RPMI8226 (cell line): ENCODE results near the gene CFHR5.
"Not testable (repeated sequence)": the region's sequence is repeated elsewhere in the genome, so short reads cannot be mapped to it uniquely, and the experiment has no call there.

Experiments used
- DNase-seq: peaks from one replicate; pipeline ENCODE4 v3.0.0-alpha.2; 2015

The CFHR5 gene

DNA sequence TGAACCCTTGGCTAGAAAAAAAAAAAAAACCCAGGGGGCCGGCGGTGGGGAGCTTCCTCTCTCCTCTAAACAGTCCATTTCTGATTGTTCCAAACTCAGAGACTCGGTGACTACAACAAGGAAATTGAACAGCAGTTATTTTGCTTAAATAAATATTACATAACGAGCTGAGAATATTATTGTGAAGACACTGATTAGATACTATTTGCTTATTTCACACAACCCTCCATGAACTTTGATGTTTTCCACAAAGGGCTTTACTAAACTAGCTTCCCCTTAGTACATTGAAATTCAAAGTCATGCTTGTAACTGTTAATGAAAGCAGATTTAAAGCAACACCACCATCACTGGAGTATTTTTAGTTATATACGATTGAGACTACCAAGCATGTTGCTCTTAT is at the start of gene CFHR5:
TSS of gene CFHR5 (plus strand) at position 279 of the 400 bp plus-strand sequence. CDS start at position 388, 109 bp downstream.
- DNase-seq, result no peak

DNA sequence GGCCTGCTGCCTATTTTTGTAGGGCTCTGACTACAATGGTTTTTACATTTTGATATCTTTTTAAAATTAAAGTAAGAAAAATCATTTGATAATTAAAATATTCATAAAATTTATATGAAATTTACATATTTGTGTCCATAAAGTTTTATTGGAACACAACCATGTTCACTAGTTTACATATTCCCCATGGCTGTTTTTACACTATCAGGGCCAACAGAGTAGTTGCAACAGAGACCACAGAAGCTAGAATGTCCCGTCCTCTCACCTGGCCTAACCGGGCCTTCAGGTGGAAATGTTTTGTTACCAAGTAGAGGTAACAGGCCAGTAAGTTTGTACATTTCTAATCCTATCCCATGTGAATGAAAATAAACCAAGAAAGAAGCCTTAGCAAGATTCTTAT is 44.5 kb upstream of the CFHR5 start:
- peak; percentile 25 for DNase-seq

DNA sequence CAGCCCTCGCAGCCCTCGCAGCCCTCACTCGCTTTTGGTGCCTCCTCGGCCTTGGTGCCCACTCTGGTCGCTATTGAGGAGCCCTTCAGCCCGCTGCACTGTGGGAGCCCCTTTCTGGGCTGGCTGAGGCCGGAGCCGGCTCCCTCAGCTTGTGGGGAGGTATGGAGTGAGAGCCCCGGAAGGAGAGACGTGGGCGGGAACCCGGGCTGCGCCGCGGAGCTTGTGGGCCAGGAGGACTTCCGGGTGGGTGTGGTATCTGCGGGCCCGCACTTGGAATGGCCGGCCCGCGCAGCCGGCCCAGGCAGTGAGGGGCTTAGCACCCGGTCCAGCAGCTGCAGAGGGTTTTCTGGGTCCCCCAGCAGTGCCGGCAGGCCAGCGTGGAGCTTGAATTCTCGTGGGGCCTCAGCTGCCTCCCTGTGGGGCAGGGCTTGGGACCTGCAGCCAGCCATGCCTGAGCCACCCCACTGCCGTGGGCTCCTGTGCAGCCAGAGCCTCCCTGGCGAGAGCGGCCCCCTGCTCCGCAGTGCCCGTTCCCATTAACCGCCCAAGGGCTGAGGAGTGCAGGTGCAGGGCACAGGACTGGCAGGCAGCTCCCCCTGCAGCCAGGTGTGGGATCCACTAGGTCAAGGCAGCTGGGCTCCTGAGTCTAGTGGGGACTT is 43.7 kb upstream of the CFHR5 start:
- DNase-seq, result peak; percentile 87

DNA sequence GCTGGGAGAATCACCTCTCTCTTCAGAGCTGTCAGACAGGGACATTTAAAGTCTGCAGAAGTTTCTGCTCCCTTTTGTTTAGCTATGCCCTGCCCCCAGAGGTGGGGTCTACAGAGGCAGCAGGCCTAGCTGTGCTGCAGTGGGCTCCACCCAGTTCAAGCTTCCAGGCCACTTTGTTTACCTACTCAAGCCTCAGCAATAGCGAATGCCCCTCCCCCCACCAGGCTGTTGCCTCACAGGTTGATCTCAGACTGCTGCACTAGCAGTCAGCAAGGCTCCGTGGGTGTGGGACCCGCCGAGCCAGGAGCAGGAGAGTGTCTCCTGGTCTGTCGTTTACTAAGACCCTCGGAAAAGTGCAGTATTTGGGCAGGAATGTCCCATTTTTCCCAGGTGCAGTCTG is 35.9 kb upstream of the CFHR5 start:
- DNase-seq, result peak; percentile 15

DNA sequence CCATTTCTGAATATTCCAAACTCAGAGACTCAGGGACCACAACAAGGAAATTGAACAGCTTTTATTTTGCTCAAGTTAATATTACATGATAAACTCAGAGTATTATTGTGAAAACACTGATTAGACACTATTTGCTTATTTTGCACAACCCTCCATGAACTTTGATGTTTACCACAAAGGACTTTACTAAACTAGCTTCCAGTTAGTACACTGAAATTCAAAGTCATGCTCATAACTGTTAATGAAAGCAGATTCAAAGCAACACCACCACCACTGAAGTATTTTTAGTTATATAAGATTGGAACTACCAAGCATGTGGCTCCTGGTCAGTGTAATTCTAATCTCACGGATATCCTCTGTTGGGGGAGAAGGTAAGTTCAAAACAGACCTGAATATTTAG is 33.8 kb upstream of the CFHR5 start, which contains the start of gene CFHR2:
TSS of gene CFHR2 (plus strand) at position 171 of the 400 bp plus-strand sequence. CDS start at position 314, 143 bp downstream.
- DNase-seq, result not testable (repeated sequence)

DNA sequence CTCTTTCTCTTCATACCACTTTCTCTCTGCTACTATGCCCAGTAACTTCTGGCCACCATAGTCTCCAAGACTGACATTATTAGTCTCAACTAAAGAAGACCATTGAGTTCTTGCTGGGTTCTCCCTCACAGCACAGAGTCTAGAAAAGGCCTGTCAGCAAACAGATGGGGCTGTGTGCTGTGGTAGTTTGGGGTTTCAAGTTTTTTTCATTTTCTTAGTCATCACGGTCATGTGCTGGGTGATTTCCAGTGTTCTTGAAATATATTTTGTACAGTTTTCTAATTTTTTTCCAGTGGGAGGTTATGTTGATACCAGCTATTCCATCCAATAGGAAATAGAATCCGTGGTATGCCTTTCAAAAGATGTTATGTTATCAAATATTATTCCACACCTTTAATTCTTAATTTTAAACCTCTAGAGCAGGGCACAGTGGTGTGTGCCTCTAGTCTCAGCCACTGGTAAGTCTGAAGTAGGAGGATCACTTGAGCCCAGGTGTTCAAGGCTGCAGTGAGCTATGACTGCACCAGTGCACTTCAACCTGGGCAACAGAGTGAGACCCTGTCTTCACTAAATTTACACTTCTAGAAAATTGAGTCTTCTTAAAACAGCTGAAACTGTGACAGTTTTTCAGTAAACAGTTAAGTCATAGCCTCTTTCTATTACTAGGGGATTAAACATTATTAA is 25.5 kb upstream of the CFHR5 start:
- no peak for DNase-seq

DNA sequence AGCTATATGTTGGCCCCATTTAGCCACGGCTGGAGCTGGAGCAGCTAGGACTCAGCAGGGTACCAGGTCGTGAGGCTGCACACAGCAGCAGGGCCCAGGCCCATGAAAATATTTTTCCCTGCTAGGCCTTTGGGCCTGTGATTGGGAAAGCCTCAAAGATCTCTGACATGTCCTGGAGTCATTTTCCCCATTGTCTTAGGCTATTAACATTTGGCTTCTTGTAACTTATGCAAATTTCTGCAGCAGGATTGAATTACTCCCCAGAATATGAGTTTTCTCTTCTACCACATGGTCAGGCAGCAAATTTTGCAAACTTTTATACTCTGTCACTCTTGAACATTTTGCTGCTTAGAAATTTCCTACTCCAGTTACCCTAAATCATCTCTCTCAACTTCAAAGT is 22.6 kb upstream of the CFHR5 start:
- DNase-seq, result no peak

DNA sequence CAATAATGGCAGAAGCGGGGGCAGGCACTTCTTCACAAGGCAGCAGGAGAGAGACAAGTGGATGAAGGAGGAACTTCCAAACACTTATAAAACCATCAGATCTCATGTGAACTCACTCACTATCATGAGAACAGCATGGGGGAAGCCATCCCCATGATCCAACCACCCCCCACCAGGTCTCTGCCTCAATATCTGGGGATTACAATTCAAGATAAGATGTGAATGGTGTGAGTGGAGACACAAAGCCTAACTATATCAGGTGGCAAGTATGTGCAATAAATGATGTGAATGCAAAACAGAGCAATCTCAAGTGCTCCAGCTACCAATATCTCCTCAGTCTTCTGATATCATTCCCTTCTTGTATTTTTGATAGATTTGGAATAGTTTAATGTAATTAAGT is 21.4 kb upstream of the CFHR5 start:
- no peak for DNase-seq

DNA sequence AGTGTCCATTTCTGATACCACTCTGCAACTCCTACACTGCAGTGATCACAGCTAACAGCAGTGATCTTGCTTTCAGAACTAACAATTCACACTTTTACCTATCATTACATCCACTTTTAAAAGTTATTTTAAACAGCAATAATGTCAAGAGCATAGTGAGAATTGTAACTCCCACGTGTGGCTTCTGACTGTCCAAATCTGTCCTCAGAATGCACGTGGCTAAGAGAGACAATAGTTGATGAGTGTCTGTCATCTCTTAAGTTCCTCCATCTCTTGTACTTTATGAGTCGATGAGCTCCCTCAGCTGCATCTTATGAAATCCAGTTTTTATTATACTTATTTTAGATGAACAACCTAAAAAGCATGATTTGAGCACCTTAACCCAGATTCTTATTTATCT is 16.5 kb upstream of the CFHR5 start:
- no peak for DNase-seq

DNA sequence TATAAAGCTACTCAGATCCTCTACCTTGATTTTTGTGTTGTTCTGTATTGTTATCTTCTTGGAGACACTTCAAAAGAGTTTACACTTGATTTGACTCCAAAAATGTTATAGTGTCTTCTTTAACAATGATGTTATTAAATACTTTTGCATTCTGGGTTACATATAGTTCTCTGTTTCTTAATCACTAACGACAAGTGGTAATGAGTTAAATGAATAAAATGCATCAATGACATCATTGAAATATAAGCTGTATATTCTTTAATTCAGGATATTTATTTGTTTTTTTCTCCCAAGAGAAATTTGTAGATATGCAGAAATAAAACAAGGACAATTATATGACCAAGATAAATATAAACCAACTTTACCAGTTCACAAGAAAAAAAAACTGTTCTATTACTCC is 7.2 kb upstream of the CFHR5 start:
- DNase-seq, result no peak

DNA sequence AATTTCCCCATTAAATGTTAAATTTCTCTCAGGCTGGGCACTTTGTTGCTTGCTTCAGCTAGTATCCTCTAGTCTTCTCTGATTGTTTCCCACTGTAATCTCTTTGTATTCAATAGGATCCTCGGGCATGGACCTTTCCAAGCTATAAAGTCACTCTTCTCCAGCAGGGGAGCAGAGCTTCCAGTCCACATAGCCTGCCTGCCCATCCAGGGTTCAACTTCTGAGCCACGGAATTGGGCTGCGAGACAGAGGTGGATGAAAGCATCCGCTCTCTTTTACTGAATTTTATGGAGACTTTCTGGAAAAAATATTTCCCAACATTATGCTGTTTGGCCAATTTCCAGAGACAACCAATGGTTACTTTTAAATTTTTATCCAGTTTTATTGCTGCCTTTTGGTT is 1.1 kb upstream of the CFHR5 start:
- DNase-seq, result no peak

DNA sequence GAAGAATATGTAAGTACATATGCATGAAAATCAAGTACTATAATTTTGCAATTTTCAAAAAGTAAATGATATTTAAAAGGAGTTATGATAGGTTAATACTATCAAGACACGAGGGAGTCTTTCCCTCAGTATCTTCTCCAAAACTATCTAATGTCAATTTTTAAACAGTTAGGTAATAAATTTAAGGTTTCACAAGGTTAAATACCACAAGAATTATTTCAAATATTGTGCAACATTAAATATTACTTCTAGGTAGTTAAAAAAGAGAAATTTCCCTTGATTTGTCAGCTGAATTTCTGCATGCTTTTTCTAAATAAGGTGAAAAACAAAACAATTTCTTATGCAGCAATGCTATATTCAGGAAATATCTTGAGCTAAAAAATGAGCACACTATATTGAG is 3.5 kb downstream of the CFHR5 start:
- no peak for DNase-seq

DNA sequence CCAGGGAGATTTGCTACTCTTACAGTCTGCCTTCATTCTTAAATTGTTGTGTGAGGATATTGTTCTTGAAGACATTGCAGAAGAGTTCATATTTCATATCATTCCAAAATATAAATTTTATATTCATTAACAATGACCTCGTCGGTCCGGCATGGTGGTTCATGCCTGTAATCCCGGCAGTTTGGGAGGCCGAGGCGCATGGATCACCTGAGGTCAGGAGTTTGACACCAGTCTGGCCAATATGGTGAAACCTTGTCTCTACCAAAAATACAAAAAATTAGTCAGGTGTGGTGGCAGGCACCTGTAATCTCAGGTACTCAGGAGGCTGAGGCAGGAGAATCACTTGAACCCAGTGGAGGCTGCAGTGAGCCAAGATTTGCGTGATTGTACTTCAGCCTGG is 4.9 kb downstream of the CFHR5 start:
- DNase-seq, result not testable (repeated sequence)

DNA sequence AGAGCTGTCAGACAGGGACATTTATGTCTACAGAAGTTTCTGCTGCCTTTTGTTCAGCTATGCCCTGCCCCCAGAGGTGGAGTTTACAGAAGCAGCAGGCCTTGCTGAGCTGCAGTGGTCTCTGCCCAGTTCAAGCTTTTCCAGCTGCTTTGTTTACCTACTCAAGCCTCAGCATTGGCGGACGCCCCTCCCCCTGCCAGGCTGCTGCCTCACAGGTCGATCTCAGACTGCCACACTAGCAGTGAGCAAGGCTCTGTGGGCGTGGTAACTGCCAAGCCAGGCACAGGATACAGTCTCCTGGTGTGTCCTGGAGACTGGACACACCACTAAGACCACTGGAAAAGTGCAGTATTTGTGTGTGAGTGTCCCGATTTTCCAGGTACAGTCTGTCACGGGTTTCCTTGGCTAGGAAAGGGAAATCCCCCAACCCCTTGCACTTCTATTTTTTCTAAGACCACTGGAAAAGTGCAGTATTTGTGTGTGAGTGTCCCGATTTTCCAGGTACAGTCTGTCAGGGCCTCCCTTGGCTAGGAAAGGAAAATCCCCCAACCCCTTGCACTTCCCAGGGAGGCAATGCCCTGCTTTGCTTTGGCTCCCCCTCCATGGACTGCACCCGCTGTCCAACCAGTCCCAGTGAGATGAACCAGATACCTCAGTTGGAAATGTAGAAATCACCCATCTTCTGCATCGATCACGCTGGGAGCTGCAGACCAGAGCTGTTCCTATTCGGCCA is 14.7 kb downstream of the CFHR5 start:
- DNase-seq, result peak; percentile 30

DNA sequence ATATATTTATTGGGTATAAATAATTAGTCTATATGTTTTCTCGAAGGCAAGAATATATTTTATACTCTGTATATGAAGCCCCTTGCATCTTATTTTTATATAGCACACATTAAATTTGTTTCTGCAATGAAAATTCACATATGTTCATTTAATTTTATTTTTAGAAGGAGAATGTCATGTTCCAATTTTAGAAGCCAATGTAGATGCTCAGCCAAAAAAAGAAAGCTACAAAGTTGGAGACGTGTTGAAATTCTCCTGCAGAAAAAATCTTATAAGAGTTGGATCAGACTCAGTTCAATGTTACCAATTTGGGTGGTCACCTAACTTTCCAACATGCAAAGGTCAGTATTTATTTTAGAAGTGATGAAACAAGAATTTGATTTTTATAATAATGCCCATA is 16.6 kb downstream of the CFHR5 start:
- no peak for DNase-seq

DNA sequence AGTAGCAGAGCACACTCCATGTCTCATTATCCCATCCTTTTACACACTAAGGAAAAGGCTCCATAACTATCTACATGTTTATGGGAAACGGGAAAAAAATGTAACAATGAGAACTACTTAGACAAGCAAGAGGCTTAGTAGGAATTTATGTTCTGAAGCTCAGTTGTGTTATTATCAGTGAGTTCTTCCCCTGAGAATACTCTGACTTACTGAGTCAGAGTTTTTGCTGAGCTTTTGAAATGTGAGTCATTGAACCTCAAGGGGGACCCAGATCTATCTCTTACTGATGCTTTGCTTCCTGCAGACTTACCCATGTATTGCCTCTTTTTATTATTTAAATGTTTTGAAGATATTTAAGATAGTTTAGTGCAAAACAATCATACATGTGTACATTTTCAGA is 20.1 kb downstream of the CFHR5 start:
- DNase-seq, result no peak

DNA sequence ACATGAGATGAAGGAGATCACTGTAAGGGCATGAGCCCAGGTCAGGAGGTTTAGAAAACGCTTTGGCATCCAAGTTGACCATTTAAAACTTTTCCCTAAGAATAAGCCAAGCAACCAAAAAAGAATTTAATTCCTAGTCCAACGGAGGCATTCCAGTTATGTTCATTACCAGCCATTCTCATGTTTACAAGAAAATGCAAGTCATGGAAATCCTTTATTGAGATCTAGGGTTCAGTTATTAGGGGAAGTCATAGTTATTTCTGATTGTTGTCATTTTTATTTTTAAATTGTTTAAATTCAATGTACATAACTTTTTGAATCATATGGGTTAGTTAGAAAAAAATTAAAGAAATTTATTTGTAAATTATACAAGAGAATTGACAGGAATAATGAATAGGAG is 24.5 kb downstream of the CFHR5 start:
- no peak for DNase-seq

DNA sequence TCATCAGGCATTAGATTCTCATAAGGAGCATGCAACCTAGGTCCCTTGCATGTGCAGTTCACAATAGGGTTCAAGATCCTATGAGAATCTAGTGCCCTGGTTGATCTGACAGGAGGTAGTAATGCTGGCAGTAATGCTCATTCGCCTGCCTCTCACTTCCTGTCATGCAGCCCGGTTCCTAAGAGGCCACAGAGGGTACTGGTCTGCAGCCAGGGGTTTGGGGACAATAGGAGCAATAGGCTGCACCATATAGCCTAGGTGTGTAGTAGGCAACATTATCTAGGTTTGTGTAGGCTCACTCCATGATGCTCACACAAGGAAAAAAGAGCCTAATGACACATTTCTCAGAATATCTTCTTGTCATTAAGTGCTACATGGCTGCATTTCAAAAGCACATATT is 25.8 kb downstream of the CFHR5 start:
- no peak for DNase-seq

DNA sequence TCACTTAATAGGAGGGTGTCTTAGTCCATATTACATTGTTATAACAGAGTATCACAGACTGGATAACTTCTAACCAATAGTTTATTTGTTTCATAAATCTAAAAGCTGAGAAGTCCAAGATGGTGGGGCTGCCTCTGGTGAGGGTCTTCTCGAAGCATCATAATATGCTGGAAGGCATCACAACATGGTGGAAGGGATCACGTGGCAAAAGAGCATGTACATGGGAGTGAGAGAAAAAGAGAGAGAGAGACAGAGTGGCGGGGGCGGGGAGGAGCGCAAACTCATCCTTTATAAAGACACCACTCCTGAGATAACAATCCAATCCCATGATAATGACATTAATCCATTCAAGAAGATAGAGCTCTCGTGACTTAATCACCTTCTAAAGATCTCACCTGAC is 31.5 kb downstream of the CFHR5 start:
- DNase-seq, result no peak

DNA sequence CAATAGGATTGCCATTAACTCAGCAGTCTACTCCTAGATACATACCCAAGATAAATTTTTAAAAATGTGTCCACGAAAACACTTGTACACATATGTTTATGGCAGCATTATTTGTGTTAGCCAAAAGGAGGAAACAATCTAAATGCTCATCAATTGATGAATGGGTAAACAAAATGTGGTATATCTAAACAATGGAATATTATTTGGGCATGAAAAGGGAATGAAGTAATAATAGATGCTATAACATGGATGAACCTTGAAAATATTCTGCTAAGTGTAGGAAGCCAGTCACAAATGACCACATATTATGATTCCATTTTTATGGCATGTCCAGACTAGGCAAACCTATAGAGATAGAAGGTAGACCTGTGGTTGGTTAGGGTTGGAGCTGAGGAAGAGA is 34.3 kb downstream of the CFHR5 start:
- no peak for DNase-seq

DNA sequence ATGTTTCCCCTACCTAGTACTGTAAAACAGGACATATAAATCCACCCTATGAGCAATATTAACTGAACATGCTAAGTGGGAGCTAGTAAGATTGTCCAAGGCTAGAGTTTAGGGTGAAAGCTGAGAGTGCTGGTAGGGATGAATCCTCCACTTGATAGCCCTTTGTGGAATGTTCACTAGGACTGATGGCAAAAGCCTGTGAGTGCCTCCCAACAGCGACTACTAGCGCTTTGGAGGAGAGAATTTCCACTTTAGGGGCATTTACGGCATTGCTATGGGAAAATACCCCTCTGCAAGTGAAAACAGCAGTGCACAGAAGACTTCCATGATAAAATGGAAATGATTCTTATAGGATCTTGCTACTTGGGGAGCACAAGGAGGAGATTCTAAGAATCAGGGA is 35.9 kb downstream of the CFHR5 start:
- DNase-seq, result no peak

DNA sequence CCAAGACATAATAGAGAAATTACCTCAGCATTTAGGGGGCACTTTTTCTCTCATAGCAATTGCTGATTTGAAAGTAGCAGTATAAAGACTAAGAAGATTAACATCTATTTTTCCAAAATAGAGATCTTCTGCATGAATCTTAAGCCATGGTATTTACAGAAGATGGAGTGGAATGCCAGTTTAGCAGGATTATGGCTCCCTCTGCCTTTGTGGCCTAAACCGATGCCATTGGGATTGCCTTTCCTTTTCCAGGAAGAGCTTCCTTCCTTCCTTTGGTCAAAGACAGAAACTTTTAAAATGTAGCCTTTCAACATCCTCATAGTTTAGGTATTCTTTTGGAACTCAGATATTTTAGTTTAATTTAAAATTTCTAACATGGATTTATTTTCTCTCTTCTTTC is 39.4 kb downstream of the CFHR5 start:
- no peak for DNase-seq

DNA sequence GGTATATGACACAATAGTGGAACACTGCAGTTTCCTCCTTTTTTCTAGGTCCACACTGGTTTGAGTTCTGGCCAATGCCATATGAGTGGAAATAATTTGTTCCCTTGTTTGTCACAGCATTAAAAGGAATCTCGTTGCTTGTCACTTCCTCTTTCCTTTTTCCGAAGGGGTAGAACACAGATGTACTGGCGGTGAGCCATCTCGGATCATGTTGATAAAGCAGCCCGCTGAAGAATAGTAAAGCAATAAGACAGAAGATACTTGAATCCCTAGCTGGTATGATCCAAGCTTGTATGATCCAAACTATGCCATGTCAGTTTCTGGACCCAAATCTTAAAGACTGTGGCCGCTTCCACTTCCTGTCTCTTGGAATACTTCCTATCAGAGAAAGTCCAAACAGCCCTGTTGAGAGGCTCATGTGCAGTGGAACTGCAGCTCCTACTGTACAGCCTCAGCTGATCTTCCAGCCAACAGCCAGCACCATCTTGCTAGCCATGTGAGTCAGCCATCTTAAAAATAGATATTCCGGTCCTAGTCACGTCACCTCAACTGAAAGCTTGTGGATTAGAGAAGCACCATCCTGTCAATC is 40.3 kb downstream of the CFHR5 start:
- DNase-seq, result peak; percentile 24

DNA sequence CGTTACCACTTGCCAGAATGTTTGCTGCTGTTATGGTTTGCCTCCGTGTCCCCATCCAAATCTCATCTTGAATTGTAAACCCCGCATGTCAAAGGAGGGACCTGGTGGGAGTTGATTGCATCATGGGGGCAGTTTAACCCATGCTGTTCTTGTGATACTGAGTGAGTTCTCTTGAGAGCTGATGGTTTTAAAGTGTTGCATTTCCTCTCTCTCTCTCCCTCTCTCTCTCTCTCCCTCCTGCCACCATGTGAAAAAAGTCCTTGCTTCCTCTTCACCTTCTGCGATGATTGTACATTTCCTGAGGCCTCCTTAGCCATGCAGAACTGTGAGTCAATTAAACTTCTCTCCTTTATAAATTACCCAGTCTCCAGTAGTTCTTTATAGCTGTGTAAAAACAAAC is 44.4 kb downstream of the CFHR5 start:
- DNase-seq, result no peak
